ENCODE measurements around the gene TIMM44. TPM values are rescaled to one million over a fixed set of nuclear protein-coding genes. Genes with fewer than 3 reads are reported as not detected.

The TIMM44 gene
- total and polyA plus RNA-seq, 8 donors, result 36.7 to 56.5 (median 43.4) TPM

GRCh38 chr19:7973883-7974282 lies 30.4 kb upstream of the TIMM44 start:
- peaks cover 0 to 89% of the 10 kb centered on the region in 2 donors for H3K36me3 ChIP-seq
- no peak overlapping the region for H3K27ac ChIP-seq
- no peaks in the 10 kb centered on the region for H3K4me1 ChIP-seq
- H3K4me3 ChIP-seq, result no peak overlapping the region
- intact Hi-C loops (cut with DNase I), result no loop called here
- no peak for ATAC-seq
- H3K9me3 ChIP-seq, result no peaks in the 10 kb centered on the region
- no peak for TF ChIP-seq CTCF (IDR thresholded peaks at IDR 0.05)
- H3K27me3 ChIP-seq, result no peaks in the 10 kb centered on the region
- peak in 1 of 4 donors; percentile 62 for DNase-seq

- no peaks in the 10 kb centered on the region for H3K27me3 ChIP-seq
- ATAC-seq (no peak), DNase-seq (peak in 1 of 4 donors; percentile 79)
- no peak overlapping the region for H3K4me3 ChIP-seq
- intact Hi-C loops (cut with DNase I), result no loop called here
- no peaks in the 10 kb centered on the region for H3K9me3 ChIP-seq
- H3K36me3 ChIP-seq, result peaks cover 0 to 89% of the 10 kb centered on the region in 2 donors
- no peak overlapping the region for H3K27ac ChIP-seq
- no peaks in the 10 kb centered on the region for H3K4me1 ChIP-seq
- no peak for TF ChIP-seq CTCF (IDR thresholded peaks at IDR 0.05)
Measured at GRCh38 chr19:7971553-7972520, 28.4 kb upstream of the TIMM44 start.

GRCh38 chr19:7970716-7971448 lies 27.4 kb upstream of the TIMM44 start:
- ATAC-seq (peak; percentile 71), DNase-seq (peak in 2 of 4 donors; percentile 26 to 46)
- Histone ChIP-seq H3K27ac (no peak overlapping the region), H3K4me3 (no peak overlapping the region), H3K4me1 (no peaks in the 10 kb centered on the region), H3K27me3 (no peaks in the 10 kb centered on the region), H3K36me3 (peaks cover 0 to 93% of the 10 kb centered on the region in 2 donors), H3K9me3 (no peaks in the 10 kb centered on the region)
- intact Hi-C loops (cut with DNase I), result no loop called here
- peak; percentile 47 to 67 for TF ChIP-seq CTCF (IDR thresholded peaks at IDR 0.05)

GRCh38 chr19:7969555-7969939 lies 26.1 kb upstream of the TIMM44 start:
- H3K27me3 ChIP-seq, result no peaks in the 10 kb centered on the region
- ATAC-seq, result no peak
- peaks cover 0 to 92% of the 10 kb centered on the region in 2 donors for H3K36me3 ChIP-seq
- no peaks in the 10 kb centered on the region for H3K9me3 ChIP-seq
- DNase-seq, result peak in 1 of 4 donors; percentile 24
- TF ChIP-seq CTCF (IDR thresholded peaks at IDR 0.05), result no peak
- H3K27ac ChIP-seq, result no peak overlapping the region
- intact Hi-C loops (cut with DNase I), result loop anchor here in 1 of 2 donors (10.0 kb wide), 1 partner anchor 285 kb away; no protein-coding TSS in a partner anchor
- no peak overlapping the region for H3K4me3 ChIP-seq
- no peaks in the 10 kb centered on the region for H3K4me1 ChIP-seq
